GM21717 (cell line): ENCODE measurements around the gene ACOT7.

ENCODE experiments used
- ATAC-seq: cut with Tn5 transposase; IDR thresholded peaks from one replicate; pipeline ENCODE4 v1.9.1; 2021; ENCODE audit warnings: mild to moderate bottlenecking, moderate library complexity; ENCODE audit not compliant: unreplicated experiment

ACOT7 gene

DNA sequence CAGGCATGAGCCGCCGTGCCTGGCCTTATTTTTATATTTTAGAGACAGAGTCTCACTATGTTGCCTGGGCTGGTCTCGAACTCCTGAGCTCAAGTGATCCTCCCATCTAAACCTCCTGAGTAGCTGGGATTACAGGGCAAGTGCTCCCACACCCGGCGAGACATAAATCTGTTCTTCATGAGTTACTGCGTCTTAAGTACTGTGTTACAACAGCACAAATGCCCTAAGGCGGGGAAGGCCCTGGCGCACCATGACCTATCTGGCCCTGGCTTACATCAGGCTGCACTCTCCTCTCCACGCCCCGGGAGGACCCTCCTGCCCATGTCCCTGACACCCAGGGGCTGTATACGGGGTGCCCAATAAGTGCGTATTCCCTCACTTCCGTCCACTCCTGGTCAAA lies 136.9 kb downstream of the ACOT7 start:
- no peak for ATAC-seq

DNA sequence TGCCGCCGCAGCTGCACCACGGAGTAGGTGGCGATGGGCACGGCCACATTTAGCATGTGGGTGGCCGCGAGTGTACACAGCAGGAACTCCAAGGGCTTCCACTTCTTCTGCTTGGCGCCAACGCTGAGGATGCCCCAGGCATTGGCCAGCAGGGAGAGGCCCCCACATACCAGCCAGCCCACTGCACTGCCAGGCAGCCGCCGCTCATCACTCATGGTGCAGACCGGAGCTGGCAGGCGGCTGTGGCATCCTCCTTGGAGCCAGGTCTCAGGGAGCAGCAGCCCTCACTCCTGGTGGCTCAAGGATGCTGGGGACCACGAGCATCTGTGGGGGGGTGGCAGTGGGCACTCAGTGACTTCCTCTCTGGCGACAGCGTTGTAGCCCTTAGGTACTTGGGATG lies 138.9 kb downstream of the ACOT7 start:
- ATAC-seq, result no peak

DNA sequence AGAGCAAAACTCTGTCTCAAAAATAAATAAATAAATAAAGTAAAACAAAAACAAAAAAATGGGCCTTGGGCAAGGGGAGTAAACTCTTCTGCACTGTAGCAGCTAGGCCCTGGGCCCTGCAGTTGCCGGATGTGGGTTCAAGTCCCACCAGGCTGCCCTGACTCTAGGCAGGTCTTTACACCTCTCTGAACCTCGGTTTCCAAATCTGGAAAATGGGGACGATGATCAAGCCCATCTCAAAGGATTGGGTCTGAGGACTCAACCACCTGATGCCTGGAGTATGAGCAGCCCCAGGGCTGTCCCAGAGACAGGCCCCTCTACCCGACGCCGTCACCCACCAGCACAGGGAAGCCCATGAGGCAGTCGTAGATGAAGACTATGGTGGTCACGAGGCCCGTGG lies 140.2 kb downstream of the ACOT7 start:
- no peak for ATAC-seq

DNA sequence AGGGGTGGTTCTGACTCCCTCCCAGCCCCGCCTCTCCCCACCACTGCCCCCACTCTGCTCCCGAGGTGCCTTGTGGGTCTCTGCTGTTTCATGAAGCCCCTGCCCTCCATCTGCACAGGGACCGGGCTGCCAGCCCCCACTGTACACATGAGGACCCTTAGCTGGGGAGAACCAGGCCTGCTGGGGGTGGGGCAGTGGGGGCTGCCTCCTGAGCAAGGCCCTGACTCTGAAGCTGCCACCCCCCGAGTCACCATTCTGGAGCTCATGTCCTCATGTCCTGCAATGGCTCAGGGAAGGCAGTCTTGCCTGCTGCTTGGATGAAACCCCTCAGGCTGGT lies 141.2 kb downstream of the ACOT7 start:
- ATAC-seq, result no peak

DNA sequence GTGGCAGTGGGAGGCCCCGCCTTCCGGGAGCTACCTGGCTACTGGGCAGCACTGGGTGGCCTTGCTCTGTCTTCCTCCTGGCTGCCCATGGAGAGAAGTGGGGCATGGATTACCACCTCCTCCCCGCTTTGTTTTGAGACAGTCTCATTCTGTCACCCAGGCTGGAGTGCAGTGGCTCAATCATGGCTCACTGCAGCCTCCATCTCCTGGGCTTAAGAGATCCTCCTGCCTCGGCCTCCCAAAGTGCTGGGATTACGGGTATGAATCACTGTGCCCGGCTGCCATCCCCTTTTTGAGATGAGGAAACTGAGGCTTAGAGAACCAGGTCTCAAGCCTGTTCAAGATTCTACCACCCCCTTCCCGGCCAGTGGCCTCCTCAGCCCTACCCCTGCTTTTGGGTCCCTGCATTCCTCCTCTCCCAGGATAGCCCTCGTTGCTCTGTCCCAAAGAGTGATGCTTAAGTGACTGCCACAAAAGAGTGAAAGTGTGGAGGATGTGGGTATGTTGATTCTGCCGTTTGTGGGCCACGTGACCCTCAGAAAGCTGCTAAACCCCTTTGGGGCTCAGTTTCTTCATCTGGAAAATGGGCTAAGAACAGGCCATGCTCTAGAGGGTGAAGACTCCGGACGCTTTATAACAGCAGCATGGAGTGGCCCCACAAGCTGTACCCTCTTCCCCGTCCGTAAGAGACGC lies 141.7 kb downstream of the ACOT7 start:
- ATAC-seq, result no peak

DNA sequence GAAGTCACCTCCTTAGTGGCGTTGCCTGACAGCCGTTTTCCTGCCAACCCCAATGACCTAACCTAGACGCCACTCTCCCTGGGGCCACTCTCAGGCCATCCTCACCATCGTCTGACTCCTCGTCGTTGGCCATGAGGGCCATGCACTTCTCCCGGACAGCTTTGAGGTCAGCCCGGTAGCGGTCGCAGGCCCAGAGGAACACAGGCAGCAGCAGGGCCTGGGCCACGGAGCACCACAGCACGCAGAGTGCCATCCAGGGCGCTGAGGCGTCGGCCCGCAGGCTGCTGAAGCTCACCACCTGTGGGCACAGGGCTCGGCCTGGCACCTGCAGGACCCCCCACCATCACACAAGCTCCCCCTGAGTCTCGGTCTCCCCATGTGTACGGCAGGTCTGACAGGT lies 142.3 kb downstream of the ACOT7 start:
- ATAC-seq, result no peak

DNA sequence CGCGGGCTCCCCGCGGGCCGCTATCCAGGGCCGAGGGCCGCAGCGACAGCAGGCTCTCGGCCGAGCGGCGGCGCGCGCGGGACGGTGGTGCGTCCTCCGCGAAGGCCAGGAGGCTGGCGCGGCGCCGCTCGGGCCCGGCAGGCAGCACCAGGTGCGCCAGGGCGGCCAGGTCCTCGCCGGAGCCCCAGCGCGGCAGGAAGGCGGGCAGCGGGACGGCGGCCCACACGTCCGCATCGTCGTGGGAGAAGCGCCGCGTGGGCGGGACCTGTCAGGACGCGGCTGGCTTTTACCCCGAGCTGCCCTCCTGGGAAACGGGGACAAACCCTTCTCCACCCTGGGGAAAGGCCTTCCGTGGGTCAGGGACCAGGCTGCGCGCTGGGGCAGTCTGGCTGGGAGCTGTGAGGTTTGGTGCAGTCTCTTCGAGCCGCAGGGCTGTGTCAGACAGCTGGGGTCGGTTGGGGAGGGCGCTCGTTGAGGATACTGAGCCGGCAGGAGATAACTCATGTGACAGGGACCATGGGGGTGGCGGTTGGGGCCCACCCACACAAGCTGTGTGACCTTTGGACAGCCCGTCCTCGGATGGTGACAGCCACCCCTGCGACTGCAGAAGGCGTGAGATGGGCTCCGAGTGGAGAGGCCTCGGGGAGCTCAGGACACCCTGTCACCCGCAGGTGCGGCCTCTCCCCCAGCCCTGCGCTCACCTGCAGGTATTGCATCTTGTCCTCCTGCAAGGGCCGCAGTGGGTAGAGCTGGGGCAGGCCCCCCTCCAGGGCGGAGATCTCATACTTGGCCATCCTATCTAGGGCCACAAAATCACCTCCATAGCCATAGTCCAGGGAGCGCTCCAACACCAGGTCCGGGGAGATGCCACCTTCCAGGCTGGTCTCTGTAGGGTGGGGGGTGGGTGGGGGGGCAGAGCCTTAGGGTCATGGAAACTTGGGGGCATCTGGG lies 143.6 kb downstream of the ACOT7 start:
- ATAC-seq, result no peak

DNA sequence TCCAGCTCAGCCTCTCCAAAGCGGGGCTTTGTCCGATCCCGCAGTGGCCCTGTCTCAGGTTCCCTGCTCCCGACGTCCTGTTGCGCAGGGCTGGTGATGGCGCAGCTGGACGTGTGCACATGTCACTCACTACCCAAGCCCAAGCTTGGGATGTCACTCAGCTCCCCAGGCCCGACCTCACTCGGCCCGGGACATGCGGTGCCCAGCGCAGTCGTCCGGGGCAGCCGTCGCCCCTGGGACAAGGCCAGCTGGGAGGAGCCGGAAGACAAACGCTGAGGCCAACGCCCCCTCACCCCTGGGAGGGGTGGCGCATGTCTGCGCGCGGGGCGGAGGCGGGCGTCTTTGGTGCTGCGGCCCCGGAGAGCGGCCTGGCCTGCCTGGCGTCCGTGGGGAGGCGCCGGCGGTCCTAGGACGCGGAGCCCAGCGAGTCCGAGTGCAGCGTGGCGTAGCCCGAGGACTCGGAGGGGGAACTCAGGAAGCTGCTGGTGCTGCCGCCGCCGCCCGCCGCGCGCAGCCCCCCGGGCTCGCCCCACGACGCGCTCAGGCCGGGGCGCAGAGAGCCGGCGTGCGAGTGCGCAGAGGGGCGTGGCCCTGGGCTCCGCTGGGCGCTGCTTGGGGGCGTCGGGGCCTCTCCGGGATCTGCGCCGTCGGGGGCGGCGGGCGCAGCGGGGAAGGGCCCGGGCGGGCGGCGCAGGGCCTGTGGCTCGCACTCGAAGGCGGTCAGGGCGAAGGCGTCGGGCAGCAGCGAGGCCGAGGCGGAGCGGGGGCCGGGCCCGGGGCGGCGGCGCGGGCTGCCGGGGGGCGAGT lies 144.4 kb downstream of the ACOT7 start:
- no peak for ATAC-seq

DNA sequence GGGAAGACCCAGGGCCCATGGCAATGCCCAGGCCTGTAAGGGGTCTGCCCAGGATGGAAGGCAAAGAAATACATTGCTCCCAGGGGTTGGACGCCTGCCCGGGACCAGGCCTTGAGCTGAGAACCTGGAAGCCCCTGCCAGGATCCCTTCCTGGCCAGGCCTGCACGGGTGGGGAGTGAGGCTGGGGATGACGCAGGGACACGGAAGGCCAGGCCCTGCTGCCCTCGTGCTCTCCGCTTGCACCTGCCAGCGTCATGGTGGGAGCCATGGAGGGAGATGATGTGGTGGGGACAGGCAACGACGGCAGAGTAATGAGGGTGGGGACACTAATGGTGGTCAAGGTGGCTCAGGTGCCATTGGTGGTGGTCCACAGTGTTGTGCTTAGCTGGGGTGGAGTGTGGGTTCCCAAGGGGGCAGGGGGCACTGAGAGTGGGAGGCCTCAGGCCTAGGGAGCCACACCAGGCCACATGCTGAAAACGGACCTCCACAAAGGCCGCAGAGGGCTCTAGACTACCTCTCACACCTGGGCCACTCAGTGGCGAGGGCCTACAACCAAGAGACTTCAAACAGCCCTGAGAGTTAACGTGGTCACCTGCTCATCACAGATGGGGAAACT lies 145.3 kb downstream of the ACOT7 start:
- no peak for ATAC-seq

DNA sequence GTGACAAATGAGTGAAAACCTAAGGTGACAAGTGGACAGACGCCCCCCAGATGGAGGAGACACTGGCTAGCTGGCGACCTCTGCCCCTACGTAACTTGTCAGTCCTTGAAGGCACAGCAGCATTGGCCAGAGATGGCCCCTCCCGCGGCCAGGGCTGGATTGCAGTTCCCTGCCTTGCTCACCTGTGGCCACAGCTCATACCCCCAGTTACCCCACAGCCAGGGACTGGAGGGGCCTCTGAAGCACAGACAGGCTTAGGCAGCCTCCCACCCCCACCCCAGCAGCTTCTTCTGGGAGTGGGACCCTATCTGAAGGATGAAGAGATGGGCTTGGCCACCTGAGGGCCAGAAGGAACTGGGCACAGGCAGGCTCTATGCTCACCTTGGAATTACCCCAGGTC lies 145.9 kb downstream of the ACOT7 start:
- no peak for ATAC-seq

DNA sequence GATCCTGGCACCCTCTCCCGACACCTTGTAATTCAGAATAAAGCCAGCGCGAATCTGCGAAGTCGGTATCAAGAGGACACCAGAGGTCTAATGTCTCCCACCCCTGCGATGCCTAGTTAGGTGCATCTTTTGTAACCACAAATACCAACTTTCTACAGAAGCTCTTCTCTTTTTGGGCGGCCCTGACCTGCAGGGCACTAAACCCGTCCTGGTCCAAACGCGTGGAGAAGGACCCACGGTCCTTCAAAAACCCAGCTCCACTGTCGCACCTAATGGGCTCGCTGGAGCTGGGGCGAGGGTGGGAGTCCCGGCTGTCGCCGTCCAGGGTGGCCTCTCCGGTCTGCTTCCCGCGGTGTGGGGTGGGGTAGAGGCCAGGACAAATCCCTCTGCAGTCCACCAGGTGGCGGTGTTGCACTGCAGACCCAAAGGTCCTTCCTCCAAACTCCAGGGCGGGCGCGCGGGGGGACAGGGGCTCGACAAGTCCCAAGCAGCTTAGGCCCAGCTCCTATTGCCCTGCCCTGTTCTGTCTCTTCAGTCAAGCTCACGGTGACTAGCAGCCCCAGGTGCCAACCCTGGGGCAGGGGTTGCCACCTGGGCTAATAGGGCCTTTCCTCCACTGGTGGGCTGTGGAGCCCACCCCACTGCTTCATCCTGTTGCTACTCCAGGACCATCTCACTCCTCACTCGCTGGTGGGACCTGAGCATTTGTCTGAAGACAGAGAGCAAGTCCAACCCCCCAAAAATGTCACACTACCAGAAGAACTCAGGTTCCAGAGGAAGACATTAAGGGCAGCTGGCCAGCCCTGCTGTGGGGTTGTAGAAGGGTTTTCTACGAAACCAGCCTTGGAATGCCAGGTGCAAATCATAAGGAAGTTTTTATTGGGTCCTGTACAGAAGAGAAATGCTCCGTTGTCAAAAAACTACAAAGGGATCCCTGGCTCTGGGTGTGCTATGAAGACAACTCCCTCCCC lies 146.8 kb downstream of the ACOT7 start:
- ATAC-seq, result no peak

DNA sequence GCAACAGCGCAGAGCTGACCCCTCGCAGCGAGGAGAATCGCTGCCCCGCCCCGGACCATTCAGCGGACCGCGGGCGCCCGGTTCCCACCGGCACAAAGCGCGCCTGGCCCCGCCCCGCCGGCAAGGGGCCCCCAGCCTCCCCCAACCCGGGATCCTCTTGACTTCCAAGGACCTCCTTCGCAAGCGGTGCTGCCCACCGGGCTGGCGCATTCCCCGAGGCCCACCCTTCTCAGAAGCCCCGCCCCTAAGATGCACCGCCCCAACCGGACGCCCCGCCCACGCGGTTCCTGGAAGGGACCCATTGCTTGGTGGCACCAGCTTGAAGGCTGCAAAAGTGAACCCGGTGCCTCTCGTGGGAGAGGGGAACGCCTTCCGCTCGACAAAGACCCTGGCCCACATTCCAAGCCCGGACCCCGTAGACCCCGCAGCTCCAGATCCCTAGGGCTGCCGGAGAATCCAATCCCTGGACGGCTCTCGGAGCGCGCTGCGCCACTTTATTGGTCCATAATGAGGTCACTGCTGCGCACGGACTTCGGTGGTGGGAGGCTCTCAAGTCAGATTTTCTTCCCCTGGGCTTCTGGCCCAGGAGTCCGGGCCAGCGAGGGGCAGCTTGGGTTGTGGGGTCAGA lies 147.6 kb downstream of the ACOT7 start:
- no peak for ATAC-seq

DNA sequence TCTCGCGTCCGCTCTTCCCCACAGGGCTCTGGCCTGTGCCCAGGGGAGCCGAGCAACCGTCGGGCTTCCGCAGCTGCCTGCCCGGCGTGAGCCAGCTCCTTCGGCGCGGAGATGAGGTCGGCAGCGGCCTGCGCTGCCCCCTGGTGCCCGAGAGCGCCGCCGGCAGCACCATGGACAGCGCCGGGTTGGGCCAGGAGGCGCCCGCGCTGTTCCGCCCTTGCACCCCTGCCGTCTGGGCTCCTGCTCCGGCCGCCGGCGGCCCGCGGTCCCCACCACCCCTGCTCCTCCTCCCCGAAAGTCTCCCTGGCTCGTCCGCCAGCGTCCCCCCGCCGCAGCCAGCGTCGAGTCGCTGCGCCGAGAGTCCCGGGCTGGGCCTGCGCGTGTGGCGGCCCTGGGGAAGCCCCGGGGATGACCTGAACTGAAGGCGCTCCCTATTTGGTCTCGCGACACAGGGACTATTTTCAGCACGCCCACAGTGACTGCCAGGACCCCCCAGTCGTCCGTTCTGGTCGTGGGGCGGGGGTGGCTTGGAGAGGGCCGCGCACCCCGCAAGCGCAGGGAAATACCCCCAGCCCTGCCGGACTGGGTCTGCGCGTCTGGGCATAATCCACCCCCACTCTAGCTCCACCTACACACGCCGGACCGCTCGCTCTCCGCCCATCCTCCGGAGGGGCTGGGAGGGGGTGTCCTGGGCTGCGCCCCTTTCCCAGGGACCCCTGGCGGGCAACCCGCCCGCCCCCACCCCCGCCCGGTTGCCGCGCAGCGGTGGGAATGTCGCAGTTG lies 148.3 kb downstream of the ACOT7 start:
- no peak for ATAC-seq

DNA sequence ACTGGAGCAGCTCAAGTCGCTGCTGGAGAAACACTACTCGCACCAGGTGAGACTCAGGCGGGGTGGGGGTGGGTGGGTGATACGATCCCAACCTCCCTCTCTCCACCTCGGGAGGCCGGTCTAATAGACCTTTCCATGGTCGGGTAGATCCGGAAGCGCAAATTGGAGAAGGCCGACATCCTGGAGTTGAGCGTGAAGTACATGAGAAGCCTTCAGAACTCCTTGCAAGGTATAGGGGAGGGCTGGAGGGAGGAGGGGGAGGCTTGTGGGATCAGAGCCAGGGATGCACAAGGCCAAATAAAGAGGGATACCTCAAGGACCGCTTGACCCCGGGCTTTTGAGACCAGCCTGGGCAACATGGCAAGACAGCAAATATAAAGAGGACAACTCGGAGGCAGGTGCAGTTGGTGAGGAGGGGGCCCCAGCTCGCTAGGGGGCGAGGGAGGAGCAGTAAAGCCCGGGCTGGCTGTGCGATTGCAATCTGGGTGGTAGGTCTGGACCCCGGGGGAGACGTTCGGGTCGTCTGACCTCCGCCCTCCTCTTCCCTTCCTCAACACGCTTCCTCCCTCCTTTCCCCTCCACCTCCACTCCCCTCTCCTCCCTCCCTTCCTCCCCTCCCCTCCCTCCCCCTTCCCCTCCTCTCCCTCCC lies 149.0 kb downstream of the ACOT7 start:
- ATAC-seq, result no peak

DNA sequence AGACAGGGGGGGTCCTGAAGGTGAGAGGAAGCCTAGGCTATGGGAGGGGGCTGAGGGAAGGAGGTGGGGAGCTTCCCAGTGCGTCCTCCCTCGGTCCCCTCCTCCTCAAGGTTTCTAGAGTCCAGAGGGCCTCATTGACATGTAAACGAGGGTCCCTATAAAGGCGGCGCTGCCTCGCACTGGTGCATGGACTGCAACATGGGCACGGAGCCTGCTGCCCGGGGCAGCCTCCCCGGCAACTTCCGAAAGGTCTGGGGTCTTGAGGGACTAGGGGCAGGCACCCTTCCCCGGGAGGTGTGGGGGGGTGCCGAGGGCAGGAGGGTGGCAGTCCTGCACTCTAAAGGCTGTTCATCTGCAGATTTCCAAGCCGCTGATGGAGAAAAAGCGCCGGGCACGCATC lies 149.6 kb downstream of the ACOT7 start, which contains the start of gene HES3:
Gene HES3 (plus strand): TSS at position 187 of the 400 bp plus-strand sequence. CDS start 187 bp downstream, at position 374.
- ATAC-seq, result no peak

DNA sequence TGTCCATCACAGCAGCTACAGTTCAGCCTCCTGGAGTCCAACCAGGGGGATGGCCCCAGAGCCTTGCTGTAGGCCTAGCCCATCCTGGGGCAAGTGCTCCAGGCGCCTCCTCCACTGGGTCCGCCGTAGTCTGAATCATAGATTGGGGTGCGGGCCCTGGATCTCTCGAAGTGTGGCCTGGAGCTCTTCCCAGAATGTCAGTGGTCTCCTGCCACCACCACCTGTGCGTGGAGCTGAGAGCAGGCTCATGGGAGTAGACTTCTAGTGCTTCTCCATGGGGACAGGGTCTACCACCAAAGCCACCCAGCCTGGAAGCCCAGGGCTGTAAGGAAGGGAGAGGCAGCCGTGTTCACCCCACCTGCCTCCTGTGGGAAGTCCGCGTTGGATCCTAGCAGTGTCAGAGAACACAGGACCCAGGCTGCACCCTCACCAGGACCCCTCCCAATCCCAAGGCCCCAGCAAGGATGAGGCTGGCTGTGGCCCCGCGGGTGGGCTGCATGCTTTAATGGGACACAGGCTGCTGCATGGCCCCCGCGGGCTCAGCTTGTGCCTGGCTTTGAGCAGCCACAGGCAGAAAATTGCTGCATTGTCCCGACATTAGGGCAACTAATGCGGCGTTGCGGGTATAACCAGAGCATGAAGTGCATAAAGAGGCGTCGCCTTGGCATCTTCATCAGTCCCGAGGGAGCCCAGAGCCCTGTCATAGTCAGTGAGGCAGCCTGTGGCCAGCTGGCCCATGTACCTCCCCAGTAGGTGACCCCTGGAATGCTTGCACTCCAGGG lies 150.3 kb downstream of the ACOT7 start:
- no peak for ATAC-seq
